Pancreas (tissue), 10 donors: ENCODE results near the gene SELENOO. TPM values are rescaled to one million over a fixed set of nuclear protein-coding genes. Genes with fewer than 3 reads are reported as not detected.

ENCODE experiments used
- ATAC-seq, 4 donors: fragments of 200-7000 bp; cut with Tn5 transposase; one replicate each; pipeline versions ENCODE4 v1.8.0 to v1.9.1; 2020; ENCODE audit warnings: mild to moderate bottlenecking in 4 of 4, moderate library complexity in 4 of 4
- DNase-seq, 6 donors: peaks; one replicate each; pipeline ENCODE4 v3.0.0-alpha.2; 2020
- FAIRE-seq: peaks from 2 replicates; lab custom pipeline; 2012; peaks lifted over from hg19 to GRCh38; lab: Jason Lieb, UNC
- H3K27ac ChIP-seq, 4 donors: fragments of 200-600 bp; sonication (generic); 1 replicate in 3 of 4; 2 replicates in 1 of 4; pipeline versions ENCODE4 v1.5.0 to v1.8.0; 2020
- H3K27me3 ChIP-seq, 4 donors: fragments of 200-600 bp; one replicate each; pipeline ENCODE4 v1.8.0; 2021
- H3K36me3 ChIP-seq, 3 donors: fragments of 200-600 bp; sonication (generic) in 1 of 3; one replicate each; pipeline versions ENCODE4 v1.5.0 to v1.8.0; 2020 to 2021
- H3K4me1 ChIP-seq, 3 donors: fragments of 200-600 bp; one replicate each; pipeline ENCODE4 v1.8.0; 2021
- H3K4me3 ChIP-seq, 4 donors: fragments of 200-600 bp; sonication (generic) in 2 of 4; one replicate each; pipeline versions ENCODE4 v1.5.0 to v1.8.0; 2020 to 2021
- H3K9me3 ChIP-seq, 4 donors: fragments of 200-600 bp; one replicate each; pipeline ENCODE4 v1.8.0; 2021
- WGBS, 2 donors: extraction: QIAGEN DNeasy Blood & Tissue Kit; methylation state at CpG; one replicate each; pipeline ENCODE4 v1.1.7; 2013; 5-methylcytosine and 5-hydroxymethylcytosine counted together
- intact Hi-C, 3 donors: fragments of 100-400 bp; cut with DNase I; formaldehyde crosslinking; loops; one replicate each; pipeline versions ENCODE4 v1.11.1 to v1.14.2; 2022
- polyA plus RNA-seq, 2 donors: library from polyadenylated mRNA; stranded (reverse); fragments of 200-250 nt; gene quantifications; one replicate each; pipeline ENCODE4 v1.2.3, GENCODE V29; 2013
- total RNA-seq, 6 donors: library from RNA; stranded (reverse); fragmentation: NEBNext Ultra II Directional in 4 of 6; extraction: Animal tissue kit (Norgen Biotek cat#: 25700) in 4 of 6; gene quantifications; one replicate each; pipeline versions ENCODE4 v1.2.1 to v1.2.4, GENCODE V29; 2021 to 2023
- TF ChIP-seq, protein P1 (sequence below), 4 donors: fragments of 200-600 bp; sonication (generic) in 3 of 4; IDR thresholded peaks; one replicate each; pipeline versions ENCODE4 v1.5.0 to v1.8.0; 2021; ENCODE audit warnings: antibody characterized with exemption in 4 of 4
- donor health status: healthy with polysubstance abuse.
- donor health status: DM: no; HTN: no; CAD: no; lungs with moderate emphysema.
- donor health status: DM: no; HTN: no; CAD: no.
- donor health status: control.
- donor health status: control.
- donor health status: Bipolar disorder and iron deficiency.
- donor health status: DM: yes; HTN: yes; CAD: no.
- donor health status: DM: no; HTN: no; CAD: no.
- donor health status: DM: no; HTN: no; CAD: no.
- donor health status: DM: yes; HTN: yes; CAD: no.

The SELENOO gene
- total and polyA plus RNA-seq, 8 donors, result 11.6 to 79.8 (median 14.3) TPM

DNA sequence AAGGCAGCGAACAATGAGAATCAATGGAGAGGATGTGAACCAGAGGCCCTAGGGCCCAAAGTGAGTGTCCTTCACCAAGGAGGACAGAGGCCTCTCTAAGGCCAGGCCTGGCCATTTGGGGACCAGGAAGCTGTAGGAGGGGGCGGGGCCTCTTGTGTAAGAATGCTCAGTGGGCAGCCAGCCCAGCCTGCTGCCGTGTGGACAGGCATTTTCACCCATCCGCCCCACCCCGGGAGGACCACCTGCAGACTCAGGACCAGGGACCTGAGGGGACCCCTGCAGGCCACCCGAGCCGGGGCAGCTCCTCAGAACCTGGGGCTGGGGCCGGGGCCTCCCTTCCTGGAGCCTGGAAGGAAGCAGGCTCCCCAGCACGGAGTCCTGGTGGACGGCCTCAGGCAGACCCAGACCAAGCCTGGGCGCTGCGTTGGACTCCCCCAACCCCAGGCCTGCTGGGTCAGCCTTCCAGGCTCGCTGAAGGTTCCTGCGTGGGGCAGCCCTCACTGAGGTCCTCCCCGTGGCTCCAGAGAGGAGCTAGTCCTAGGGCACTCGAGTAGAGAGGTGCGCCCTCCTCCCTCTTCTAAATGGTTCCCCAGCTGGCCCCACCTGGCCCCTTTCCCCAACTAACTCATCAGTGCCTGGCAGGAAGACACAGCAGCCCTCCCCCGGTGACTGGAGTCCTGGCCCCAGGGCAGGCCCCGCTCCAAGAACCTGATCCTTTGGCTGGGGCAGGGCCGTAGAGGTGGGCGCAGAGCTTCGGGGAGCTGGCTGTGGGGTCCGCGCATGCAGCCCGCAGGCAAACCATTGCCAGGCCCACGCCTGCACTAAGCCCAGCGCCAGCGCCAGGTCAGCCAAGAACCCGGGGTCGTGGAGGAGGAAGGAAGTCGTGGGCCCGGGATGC is 16.6 kb upstream of the SELENOO start:
- DNase-seq, result peak; percentile 64 to 90 (median 78)
- peak overlapping the region; percentile 43 to 68 (median 61) for H3K27ac ChIP-seq
- H3K27me3 ChIP-seq, result no peaks in the 10 kb centered on the region
- H3K4me1 ChIP-seq, result peaks cover 23 to 30% (median 23%) of the 10 kb centered on the region in 3 donors
- H3K9me3 ChIP-seq, result no peaks in the 10 kb centered on the region
- peak overlapping the region in 1 of 4 donors; percentile 80 for H3K4me3 ChIP-seq
- no peaks in the 10 kb centered on the region for H3K36me3 ChIP-seq
- intact Hi-C loops, result no loop called here
- peak; percentile 14 to 48 (median 34) for ATAC-seq
- TF ChIP-seq, protein P1, sequence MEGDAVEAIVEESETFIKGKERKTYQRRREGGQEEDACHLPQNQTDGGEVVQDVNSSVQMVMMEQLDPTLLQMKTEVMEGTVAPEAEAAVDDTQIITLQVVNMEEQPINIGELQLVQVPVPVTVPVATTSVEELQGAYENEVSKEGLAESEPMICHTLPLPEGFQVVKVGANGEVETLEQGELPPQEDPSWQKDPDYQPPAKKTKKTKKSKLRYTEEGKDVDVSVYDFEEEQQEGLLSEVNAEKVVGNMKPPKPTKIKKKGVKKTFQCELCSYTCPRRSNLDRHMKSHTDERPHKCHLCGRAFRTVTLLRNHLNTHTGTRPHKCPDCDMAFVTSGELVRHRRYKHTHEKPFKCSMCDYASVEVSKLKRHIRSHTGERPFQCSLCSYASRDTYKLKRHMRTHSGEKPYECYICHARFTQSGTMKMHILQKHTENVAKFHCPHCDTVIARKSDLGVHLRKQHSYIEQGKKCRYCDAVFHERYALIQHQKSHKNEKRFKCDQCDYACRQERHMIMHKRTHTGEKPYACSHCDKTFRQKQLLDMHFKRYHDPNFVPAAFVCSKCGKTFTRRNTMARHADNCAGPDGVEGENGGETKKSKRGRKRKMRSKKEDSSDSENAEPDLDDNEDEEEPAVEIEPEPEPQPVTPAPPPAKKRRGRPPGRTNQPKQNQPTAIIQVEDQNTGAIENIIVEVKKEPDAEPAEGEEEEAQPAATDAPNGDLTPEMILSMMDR (IDR thresholded peaks at IDR 0.05), result no peak
- FAIRE-seq, result no peak
- 74% methylated on average over 24 to 32 of the region's 32 CpGs for WGBS, 2 donors

DNA sequence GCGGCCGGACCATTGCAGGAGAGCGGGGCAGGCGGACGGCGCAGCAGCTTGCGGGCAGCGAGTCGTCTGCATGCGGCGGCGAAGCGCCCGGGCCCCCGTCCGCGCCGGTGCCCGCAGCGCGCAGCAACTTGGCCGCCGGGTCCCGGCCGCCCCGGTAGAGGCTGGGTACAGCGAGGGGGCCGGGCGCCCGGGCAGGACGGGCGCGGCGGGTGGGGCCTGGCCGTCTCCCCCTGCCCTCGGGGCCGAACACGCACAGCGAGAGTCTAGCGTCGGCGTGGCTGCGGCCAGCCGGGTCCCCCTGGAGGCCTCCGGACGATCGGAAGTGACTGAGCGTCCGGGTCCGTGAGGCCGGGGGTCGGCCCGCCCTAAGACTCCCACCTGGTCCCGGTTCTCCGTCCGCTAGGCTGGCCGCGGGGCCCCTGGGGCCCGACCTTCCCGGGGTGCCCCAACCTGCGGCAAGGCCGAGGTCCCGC is 15.9 kb upstream of the SELENOO start:
- intact Hi-C loops, result no loop called here
- FAIRE-seq (no peak), ATAC-seq (no peak), DNase-seq (peak in 4 of 6 donors; percentile 28 to 85 (median 67))
- H3K4me3 ChIP-seq, result peak overlapping the region in 2 of 4 donors; percentile 80 to 83
- no peaks in the 10 kb centered on the region for H3K36me3 ChIP-seq
- H3K9me3 ChIP-seq, result no peaks in the 10 kb centered on the region
- H3K27ac ChIP-seq, result peak overlapping the region in 1 of 4 donors; percentile 7
- WGBS, 2 donors, result 53 to 54% methylated on average over 32 to 63 of the region's 63 CpGs
- TF ChIP-seq, protein P1 (IDR thresholded peaks at IDR 0.05), result no peak
- H3K27me3 ChIP-seq, result no peaks in the 10 kb centered on the region
- peaks cover 30 to 37% (median 30%) of the 10 kb centered on the region in 3 donors for H3K4me1 ChIP-seq

DNA sequence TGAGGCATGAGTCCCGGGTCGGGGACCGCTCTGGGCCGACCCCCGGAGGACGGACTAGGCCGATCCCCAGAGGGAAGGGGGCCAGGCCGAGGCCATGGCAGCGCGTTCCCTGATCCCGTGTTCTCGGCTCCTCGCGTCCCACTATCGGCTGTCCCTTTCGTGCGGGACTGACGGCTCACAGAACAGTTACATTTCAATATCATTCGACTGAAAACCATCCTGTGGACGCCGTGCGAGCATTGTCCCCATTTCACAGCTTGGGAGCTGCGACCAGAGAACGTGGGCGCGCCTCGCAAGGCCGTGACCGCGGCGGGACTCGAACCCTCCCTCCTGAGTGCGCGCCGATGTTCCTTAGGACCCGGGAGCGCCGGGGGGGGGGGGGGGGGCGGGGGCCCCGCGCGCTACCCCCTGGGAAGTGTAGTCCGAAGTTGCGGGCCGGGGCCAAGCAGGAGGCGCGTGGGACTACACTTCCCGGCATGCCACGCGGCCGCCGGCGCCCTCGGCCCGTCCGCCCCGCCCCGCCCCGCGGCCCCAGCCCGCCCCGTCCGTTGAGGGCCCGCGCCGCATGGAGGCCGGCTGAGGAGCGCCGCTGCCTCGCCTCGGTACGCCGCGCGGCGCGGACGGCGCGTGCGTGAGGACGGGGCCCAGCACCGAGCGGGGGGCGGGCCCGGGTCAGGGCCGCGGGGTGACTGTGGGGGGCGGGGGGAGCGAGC is 15.3 kb upstream of the SELENOO start, which contains the start of gene TRABD:
Gene TRABD (plus strand): TSS at position 539 of the 713 bp plus-strand sequence. CDS start 7,148 bp downstream, outside the sequence.
- DNase-seq (peak; percentile 87 to 96 (median 92)), ATAC-seq (peak; percentile 64 to 83 (median 69)), FAIRE-seq (no peak)
- WGBS, 2 donors, result 2% methylated on average over 50 to 78 of the region's 90 CpGs
- peak within 1 kb of the TSS; percentile 37 to 71 (median 57) for H3K27ac ChIP-seq
- H3K9me3 ChIP-seq, result no peaks in the 10 kb centered on the region
- peak within 1 kb of the TSS; percentile 60 to 83 (median 72) for H3K4me3 ChIP-seq
- TF ChIP-seq, protein P1 (IDR thresholded peaks at IDR 0.05), result no peak
- intact Hi-C loops, result no loop called here
- no peaks in the 10 kb centered on the region for H3K36me3 ChIP-seq
- peaks cover 31 to 38% (median 35%) of the 10 kb centered on the region in 3 donors for H3K4me1 ChIP-seq
- no peaks in the 10 kb centered on the region for H3K27me3 ChIP-seq

DNA sequence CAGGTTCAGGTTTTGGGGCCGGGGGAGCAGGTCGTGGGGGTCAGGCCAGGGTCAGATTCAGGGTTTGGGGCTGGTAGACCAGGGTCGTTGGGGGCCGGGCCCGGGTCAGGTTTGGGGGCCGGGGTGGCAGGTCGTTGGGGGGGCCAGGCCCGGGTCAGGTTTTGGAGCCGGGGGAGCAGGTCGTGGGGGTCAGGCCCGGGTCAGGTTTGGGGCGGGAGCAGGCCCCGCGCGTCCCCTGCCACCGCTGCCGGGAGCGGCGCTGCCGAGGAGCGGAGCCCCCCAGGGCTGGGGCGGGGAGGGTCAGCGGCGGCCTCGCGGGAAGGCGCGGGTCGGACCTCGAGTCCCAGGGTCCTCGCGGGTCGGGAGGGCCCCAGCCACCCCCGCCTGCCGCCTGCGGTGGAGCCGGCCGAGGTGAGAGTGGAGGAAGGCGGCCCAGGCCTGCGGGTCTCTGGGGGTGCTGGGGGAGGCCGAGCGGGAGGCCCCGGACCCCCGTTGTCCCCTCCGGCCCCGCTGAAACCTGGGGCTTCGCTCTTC is 14.6 kb upstream of the SELENOO start:
- Histone ChIP-seq H3K4me1 (peaks cover 32 to 38% (median 35%) of the 10 kb centered on the region in 3 donors), H3K27ac (peak overlapping the region; percentile 37 to 71 (median 57)), H3K27me3 (no peaks in the 10 kb centered on the region), H3K4me3 (peak overlapping the region; percentile 60 to 83 (median 72)), H3K9me3 (no peaks in the 10 kb centered on the region), H3K36me3 (no peaks in the 10 kb centered on the region)
- WGBS, 2 donors, result 1 to 2% methylated on average over 21 to 47 of the region's 47 CpGs
- intact Hi-C loops, result no loop called here
- ATAC-seq (no peak), FAIRE-seq (no peak), DNase-seq (peak in 4 of 6 donors; percentile 43 to 85 (median 56))
- TF ChIP-seq, protein P1 (IDR thresholded peaks at IDR 0.05), result no peak
